Left ventricle myocardium inferior (tissue), 1 donor: Measurements from ENCODE around the gene YPEL4. TPM values are rescaled to one million over a fixed set of nuclear protein-coding genes. Genes with fewer than 3 reads are reported as not detected.

Experiments
- DNase-seq: peaks from one replicate; pipeline ENCODE4 v3.0.0-alpha.2; 2020
- H3K27ac ChIP-seq: fragments of 200-600 bp; replicated peaks from 2 replicates; pipeline ENCODE4 v1.8.0; 2021
- H3K27me3 ChIP-seq: fragments of 200-600 bp; 2 replicates; pipeline ENCODE4 v1.8.0; 2021; ENCODE audit warnings: low read depth
- H3K36me3 ChIP-seq: fragments of 200-600 bp; 2 replicates; pipeline ENCODE4 v1.8.0; 2021
- H3K4me1 ChIP-seq: fragments of 200-600 bp; 2 replicates; pipeline ENCODE4 v1.8.0; 2021
- H3K4me3 ChIP-seq: fragments of 200-600 bp; 2 replicates; pipeline ENCODE4 v1.8.0; 2021; ENCODE audit warnings: mild to moderate bottlenecking, moderate library complexity
- H3K9me3 ChIP-seq: fragments of 200-600 bp; replicated peaks from 2 replicates; pipeline ENCODE4 v1.8.0; 2021
- intact Hi-C: fragments of 100-400 bp; cut with micrococcal nuclease; formaldehyde crosslinking; loops from one replicate; pipeline ENCODE4 v1.11.0; 2022
- total RNA-seq: library from RNA; stranded (reverse); fragmentation: NEBNext Ultra II Directional; extraction: Animal tissue kit (Norgen Biotek cat#: 25700); gene quantifications from one replicate; pipeline ENCODE4 v1.2.1, GENCODE V29; 2021
- TF ChIP-seq, protein P1 (sequence below): fragments of 200-600 bp; IDR thresholded peaks from 2 replicates; pipeline ENCODE4 v1.8.0; 2021; ENCODE audit warnings: antibody characterized with exemption, mild to moderate bottlenecking, borderline replicate concordance
- donor health status: DM: no; HTN: yes; CAD: no; lungs with severe emphysema.

The YPEL4 gene
- total RNA-seq, 1 donor from 2014 or later = 0.55 TPM

GRCh38 chr11:57645689-57646085, 4.0 kb downstream of the YPEL4 start:
- peaks cover 53% of the 10 kb centered on the region for H3K27me3 ChIP-seq
- TF ChIP-seq, protein P1, sequence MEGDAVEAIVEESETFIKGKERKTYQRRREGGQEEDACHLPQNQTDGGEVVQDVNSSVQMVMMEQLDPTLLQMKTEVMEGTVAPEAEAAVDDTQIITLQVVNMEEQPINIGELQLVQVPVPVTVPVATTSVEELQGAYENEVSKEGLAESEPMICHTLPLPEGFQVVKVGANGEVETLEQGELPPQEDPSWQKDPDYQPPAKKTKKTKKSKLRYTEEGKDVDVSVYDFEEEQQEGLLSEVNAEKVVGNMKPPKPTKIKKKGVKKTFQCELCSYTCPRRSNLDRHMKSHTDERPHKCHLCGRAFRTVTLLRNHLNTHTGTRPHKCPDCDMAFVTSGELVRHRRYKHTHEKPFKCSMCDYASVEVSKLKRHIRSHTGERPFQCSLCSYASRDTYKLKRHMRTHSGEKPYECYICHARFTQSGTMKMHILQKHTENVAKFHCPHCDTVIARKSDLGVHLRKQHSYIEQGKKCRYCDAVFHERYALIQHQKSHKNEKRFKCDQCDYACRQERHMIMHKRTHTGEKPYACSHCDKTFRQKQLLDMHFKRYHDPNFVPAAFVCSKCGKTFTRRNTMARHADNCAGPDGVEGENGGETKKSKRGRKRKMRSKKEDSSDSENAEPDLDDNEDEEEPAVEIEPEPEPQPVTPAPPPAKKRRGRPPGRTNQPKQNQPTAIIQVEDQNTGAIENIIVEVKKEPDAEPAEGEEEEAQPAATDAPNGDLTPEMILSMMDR = no peak
- intact Hi-C loops = no loop called here
- no peak overlapping the region for H3K4me3 ChIP-seq
- no peaks in the 10 kb centered on the region for H3K36me3 ChIP-seq
- DNase-seq = no peak
- H3K9me3 ChIP-seq = no peaks in the 10 kb centered on the region
- H3K4me1 ChIP-seq = peaks cover 70% of the 10 kb centered on the region
- peak overlapping the region; percentile 77 for H3K27ac ChIP-seq

DNA sequence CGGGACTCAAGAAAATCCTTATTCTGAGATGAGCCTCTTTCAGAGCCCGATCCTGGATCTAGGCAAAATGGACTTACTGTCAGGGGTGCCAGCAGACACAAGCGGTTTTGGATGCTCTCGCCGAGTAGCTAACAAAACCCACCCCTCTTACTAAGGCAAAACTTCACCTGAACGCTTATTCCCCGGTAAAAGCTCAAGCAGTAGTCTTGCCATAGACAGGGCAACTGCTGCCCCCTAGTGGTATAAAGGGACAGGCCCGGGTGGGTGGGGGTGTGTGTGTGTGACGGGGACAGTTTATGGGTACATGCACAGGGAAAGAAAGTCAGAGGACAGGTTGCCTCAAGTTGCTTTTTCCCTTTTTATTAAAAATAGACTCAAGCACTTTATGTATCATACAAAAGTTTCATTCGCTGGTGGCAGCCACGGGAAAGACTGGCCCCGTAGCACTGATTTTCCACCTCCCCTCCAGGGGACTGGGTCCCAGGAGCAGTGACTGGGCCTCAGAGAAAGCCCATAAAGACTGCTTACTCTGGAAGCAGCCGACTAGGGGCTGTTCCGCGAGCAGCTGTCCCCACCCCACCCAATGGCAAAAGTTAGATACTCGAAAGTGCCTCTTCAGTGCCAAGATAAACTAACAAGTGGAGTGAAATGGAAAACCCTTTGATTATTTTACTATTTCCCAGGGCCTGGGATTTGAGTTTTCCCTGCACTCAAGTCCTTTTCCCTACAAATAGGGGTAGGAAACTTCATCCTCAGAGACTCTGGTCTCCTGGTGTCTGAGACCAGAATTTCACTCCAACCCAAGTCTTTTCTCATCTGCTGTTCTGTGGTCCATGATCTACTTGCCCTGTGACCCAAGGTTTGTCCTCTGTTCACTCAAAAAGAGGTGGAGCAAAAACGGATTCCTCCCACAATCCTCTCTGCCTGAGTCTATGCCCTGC, 4.7 kb downstream of the YPEL4 start:
- Histone ChIP-seq H3K27me3 (peaks cover 47% of the 10 kb centered on the region), H3K36me3 (no peaks in the 10 kb centered on the region), H3K4me3 (no peak overlapping the region), H3K9me3 (no peaks in the 10 kb centered on the region), H3K27ac (peak overlapping the region; percentile 77), H3K4me1 (peaks cover 76% of the 10 kb centered on the region)
- TF ChIP-seq, protein P1 = peak; percentile 90
- peak; percentile 75 for DNase-seq
- intact Hi-C loops = loop anchor here (5.0 kb wide), 1 partner anchor 78 kb away; the partner anchor contains the start of gene UBE2L6

DNA sequence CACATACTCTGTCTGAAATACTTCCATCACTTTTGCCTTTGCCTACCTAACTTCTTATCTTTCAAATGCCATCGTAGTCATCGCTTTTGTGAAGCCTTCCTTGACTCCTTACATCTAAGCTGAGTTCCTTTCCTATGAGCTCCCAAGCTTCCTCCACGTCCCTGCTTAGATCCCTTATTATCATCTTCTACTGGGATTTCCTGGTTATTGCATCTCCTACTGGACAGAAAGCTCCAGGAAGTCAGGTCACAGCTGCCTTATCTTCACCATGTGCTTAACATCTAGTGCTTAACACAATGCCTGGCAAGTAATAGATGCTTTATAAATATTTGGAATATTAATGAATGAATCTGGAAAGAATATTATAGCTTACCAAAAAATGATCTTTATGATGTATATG, 5.9 kb downstream of the YPEL4 start:
- Histone ChIP-seq H3K27me3 (peaks cover 34% of the 10 kb centered on the region), H3K9me3 (no peaks in the 10 kb centered on the region), H3K27ac (peak overlapping the region; percentile 77), H3K36me3 (no peaks in the 10 kb centered on the region), H3K4me1 (peaks cover 79% of the 10 kb centered on the region), H3K4me3 (no peak overlapping the region)
- TF ChIP-seq, protein P1 = no peak
- intact Hi-C loops = loop anchor here (5.0 kb wide), 1 partner anchor 77 kb away; the partner anchor contains the start of gene UBE2L6
- no peak for DNase-seq

GRCh38 chr11:57641011-57641807, 8.5 kb downstream of the YPEL4 start:
- no peak for DNase-seq
- no peak overlapping the region for H3K27ac ChIP-seq
- no peak overlapping the region for H3K4me3 ChIP-seq
- peaks cover 66% of the 10 kb centered on the region for H3K4me1 ChIP-seq
- H3K36me3 ChIP-seq = no peaks in the 10 kb centered on the region
- no peaks in the 10 kb centered on the region for H3K9me3 ChIP-seq
- peaks cover 8% of the 10 kb centered on the region for H3K27me3 ChIP-seq
- intact Hi-C loops = loop anchor here (5.0 kb wide), 1 partner anchor 74 kb away; the partner anchor contains the start of gene UBE2L6
- TF ChIP-seq, protein P1 = peak; percentile 62

DNA sequence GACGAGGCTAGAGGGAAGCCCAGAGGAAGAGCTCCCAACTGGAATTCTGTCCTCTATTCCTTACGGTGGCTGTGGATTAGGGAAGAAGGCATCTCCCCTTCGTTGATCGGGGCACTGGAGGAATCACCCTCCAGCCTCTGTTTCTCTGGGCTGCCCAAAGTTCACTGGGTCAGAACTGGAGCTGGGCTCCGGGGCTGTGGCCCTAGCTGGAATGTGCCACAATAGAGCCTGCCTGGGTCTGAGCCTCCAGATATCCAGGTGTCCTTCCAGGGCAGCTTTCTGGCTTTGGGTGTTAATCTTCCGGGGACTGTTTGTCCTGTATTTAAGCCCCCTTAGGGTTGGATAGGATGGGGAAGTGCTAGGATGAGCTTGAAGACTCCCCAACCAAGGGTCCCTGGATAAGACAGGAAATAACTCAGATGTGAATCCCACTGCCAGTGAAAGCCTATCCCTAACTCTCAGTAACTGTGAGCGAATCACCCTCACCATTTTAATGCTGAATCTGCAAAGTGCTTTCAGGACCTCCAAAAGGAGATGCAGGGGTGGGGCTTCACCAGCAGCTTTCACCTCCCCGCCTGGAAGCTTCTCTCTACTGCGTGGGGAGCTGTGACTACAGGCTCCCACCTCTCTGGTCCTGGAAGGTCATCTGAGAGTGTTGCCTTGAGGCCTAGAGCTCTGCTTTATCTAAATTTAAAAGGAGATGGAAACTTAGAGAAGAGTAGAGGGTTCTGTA, 9.5 kb downstream of the YPEL4 start:
- H3K4me3 ChIP-seq = peak overlapping the region; percentile 93
- peak overlapping the region; percentile 44 for H3K27ac ChIP-seq
- no peaks in the 10 kb centered on the region for H3K9me3 ChIP-seq
- no peaks in the 10 kb centered on the region for H3K27me3 ChIP-seq
- TF ChIP-seq, protein P1 = no peak
- no peaks in the 10 kb centered on the region for H3K36me3 ChIP-seq
- intact Hi-C loops = loop anchor here (5.0 kb wide), 1 partner anchor 73 kb away; the partner anchor contains the start of gene UBE2L6
- peaks cover 56% of the 10 kb centered on the region for H3K4me1 ChIP-seq
- DNase-seq = no peak
